ENCODE results near the gene NUMB. TPM values are rescaled to one million over a fixed set of nuclear protein-coding genes. Genes with fewer than 3 reads are reported as not detected.

NUMB gene
- total RNA-seq, 1 donor from 2014 or later, result 41.9 TPM

DNA sequence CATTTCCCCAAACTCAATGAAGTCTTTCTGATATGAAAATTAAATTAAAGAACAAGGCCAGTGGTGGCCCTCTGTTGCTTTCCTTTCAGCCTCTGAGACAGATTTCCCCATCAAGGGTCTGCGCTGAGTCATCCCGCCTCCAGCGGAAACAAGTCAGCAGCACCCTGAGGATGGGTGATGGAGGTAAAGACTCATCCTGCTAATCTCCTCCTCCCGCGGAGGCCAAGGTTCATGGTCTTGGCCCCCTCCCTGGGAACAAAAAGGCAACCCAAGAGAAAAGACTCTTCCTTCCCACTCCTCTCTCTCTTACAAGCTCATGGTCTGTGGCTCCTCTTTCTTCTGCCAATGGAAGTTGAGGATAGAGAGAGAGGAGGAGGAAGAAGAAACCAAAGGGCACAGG, 9.0 kb upstream of the NUMB start:
- intact Hi-C loops (cut with micrococcal nuclease), result no loop called here
- DNase-seq (no peak), ATAC-seq (no peak)

GRCh38 chr14:73466861-73467260, 8.5 kb upstream of the NUMB start:
- no peak for ATAC-seq
- intact Hi-C loops (cut with micrococcal nuclease), result no loop called here

GRCh38 chr14:73465823-73466532, 7.6 kb upstream of the NUMB start:
- DNase-seq, result no peak
- peak; percentile 7 for ATAC-seq
- intact Hi-C loops (cut with micrococcal nuclease), result no loop called here

More at GRCh38 chr14:73466861-73467260, 8.5 kb upstream of the NUMB start:
- no peak for DNase-seq

- intact Hi-C loops (cut with micrococcal nuclease), result no loop called here
- no peak for DNase-seq
- ATAC-seq, result peak; percentile 1
These were observed 5.1 kb upstream of the NUMB start for GRCh38 chr14:73463411-73463810.

GRCh38 chr14:73462815-73463214, 4.5 kb upstream of the NUMB start:
- intact Hi-C loops (cut with micrococcal nuclease), result no loop called here
- no peak for ATAC-seq
- DNase-seq, result no peak

DNA sequence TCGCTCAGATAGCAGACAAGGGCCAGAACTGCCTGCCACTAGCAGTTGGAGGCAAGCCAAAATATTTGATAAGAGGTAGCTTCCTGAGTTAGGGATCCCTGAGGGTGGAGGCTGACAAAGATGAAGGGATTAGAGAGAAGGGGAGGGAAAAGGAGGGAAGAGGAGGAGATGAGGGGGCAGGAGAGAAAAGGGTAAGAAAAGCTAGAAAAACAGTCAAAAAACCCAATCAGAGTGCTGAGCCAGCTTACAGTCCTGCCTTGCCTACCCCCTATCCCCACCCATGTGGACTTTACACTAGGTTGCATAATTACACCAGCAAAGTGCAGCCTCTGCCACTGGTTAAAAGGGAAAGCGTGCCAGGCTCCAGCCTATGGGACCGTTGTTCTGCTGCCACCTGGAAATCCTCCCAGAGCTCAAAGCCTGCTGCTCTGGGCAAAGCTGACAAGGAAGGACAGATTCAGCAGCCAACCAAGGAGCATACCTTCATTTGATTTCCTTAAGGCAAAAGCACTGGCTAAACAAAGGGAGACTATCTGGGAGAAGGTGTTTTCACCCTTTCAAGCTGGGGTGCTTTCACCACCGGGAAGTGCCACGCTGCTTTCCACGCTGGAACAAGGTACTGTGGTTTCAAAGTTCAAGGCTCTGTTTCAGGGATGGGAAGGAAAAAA, 3.8 kb upstream of the NUMB start:
- DNase-seq (peak; percentile 66), ATAC-seq (peak; percentile 38)
- intact Hi-C loops (cut with micrococcal nuclease), result no loop called here

- no peak for ATAC-seq
- intact Hi-C loops (cut with micrococcal nuclease), result no loop called here
- no peak for DNase-seq
These were observed 3.2 kb upstream of the NUMB start for GRCh38 chr14:73461478-73462047.

DNA sequence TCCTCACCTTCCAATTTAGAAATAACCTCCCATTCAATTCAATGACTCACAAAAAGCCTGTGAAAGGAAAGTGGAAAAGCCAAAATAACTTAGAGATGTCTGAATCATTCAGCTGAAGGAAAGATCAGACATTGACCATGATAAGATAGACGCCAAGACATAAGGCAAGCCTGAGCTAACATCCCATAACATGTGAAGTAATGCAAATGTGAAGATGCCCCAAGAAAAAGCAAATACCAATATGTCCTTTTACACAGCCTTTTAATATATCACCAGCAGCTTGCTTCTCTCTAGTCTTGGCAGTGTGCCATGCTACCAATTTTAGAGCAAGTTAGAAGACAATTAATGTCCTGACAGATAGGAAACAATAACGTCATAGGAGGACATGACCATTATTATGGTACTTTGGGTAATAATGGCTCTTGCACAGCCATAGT, 2.4 kb upstream of the NUMB start:
- DNase-seq, result no peak
- intact Hi-C loops (cut with micrococcal nuclease), result no loop called here
- ATAC-seq, result no peak

DNA sequence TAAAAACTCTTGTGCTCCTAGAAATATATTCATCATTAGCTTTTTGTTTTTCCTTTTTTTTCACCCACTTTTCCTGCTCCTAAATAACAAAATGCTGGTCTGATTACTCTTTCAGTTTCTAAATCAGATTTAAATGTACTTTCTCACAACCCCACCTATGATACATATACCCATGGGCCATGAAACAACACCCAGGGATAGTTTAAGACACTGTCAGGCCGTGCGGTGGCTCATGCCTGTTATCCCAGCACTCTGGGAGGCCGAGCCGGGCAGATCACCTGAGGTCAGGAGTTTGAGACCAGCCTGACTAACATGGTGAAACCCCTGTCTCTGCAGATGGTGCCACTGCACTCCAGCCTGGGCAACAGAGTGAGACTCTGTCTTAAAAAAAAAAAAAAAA, 1.6 kb upstream of the NUMB start:
- intact Hi-C loops (cut with micrococcal nuclease), result no loop called here
- DNase-seq (no peak), ATAC-seq (no peak)

DNA sequence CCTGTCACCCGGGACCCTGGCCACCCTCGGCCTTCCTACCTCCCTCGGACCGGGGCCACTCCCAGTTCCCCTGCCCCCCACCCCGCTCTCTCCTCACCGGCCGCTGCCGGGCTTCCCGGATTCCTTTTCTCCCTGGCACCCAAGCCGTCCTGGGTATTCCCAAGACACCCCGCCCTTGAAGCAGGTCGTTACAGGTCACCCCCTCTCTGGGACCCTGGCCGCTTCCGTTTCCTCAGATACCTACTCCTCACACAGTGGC, 493 bp downstream of the NUMB start:
- intact Hi-C loops (cut with micrococcal nuclease), result no loop called here
- no peak for DNase-seq
- peak; percentile 26 for ATAC-seq

DNA sequence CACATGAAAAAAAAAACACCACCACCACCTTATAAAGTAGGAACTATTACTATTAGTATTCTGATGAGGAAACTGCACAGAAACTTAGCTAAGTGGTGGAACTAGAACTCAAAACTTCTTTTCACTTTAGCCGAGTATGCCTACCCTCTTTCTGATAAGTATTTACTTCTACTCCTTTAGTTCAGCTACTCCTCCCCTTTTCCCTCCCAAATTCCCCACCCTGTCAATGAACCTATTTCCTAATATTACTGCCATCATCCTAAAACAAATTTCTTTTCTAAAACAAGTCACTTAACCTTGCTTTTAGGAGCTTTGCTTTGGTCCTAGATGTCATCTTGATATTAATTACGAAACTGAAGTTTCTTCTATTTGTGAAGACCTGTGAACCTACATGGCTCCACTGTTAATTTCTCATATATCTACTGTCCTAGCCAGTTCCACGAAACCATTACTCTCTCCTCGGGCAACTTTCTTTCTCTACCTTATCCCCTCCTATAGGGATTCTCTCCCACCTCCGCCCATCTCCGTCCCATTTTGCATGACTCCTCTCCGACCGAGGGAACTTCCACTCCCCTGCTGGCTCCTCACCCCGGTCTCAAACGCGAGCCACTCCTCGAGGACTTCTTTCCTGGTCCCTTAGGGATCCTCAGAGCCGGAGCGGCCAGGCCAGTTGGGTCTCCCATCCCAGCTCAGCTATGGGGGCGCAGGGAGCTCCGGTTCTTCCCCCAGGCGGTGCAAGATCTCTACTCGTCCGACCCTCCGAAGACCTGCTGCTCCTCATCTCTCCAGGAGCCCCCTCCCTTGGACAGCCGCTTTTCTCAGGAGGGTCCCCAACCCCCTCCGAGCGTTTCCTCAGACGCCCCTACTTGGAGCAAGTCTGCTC, 1.1 kb downstream of the NUMB start:
- peak; percentile 5 for ATAC-seq
- intact Hi-C loops (cut with micrococcal nuclease), result no loop called here

DNA sequence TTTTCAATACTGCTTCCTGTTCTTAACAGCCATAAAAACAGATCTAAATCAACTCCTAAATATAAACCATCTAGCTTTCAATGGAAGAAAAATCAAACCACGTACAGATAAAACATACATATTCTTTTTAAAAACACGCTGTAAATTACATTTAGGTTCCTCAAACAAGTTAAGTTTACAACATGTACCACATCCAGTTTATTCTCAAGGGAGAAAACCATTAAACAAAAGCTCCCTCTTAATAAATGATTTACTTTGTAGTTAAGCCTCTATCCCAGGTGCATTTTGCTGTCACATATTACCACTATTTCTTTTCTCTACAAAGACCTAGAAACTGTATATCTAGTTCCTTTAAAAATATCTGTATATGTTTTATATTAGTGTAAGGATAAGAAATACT, 3.1 kb downstream of the NUMB start:
- ATAC-seq, result no peak
- no peak for DNase-seq
- intact Hi-C loops (cut with micrococcal nuclease), result no loop called here

More for the DNA sequence above, 1.1 kb downstream of the NUMB start:
- DNase-seq, result peak; percentile 52

DNA sequence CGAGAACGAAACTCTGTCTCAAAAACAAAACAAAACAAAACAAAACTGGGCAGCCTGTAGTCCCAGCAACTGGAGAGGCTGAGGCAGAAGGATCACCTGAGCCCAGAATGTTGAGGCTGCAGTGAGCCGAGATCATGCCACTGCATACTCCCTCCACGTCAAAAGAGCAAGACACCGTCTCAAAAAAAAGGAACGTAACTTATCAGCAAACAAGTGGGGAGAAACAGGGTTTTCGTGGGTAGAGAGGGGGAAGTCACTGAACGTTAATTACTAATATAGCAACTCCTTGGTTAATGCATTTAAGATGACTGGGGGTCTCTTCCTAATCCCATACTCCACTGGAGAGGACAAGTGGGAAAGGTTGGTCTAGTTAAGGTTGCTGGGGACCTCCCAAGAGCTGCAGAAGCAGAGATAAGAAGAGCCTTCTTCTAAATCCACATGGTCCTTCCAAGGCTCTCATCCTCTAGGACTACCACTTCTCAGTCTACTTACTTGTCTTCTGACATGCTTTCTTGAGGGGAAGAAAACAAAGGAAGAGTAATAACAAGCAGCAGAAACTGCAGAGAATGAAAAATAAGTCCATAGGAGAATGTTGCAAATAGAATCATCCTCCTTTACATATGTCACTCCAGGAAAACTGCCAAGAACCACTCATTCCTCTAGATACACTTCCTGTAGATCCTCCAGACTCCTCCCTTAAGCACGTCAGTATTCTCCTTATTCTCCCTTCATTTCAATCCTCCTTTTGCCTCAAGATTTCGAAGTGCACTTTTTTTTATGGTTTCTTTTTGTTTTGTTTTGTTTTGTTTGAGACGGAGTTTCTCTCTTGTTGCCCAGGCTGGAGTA, 5.8 kb downstream of the NUMB start:
- no peak for DNase-seq
- no peak for ATAC-seq

DNA sequence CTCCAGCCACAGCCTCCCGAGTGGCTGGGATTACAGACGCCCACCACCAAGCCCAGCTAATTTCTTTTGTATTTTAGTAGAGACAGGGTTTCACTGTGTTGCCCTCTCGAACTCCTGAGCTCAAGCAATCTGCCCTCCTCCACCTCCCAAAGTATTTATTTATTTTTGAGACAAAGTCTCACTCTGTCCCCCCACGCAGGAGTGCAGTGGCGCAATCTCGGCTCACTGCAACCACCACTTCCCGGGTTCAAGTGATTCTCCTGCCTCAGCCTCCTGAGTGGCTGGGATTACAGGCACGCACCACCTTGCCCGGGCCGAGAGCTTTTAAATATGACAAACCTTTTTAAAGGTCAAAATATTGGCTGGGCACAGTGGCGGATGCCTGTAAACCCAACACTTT, 14.6 kb downstream of the NUMB start:
- DNase-seq (no peak), ATAC-seq (no peak)
- intact Hi-C loops (cut with micrococcal nuclease), result no loop called here

More for the DNA sequence above, 5.8 kb downstream of the NUMB start:
- intact Hi-C loops (cut with micrococcal nuclease), result no loop called here

DNA sequence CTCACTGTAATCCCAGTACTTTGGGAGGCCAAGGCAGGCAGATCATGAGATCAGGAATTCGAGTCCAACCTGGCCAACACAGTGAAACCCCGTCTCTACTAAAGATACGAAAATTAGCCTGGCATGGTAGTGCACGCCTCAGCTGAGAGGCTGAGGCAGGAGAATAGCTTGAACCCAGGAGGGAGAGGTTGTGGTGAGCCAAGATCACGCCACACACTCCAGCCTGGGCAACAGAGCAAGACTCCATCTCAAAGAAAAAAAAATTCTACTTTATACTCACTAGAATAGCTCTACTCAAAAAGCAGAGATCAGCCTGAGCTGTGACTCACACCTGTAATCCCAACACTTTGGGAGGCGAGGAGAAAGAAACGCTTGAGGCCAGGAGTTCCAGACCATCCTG, 17.1 kb downstream of the NUMB start:
- intact Hi-C loops (cut with micrococcal nuclease), result no loop called here
- ATAC-seq (no peak), DNase-seq (no peak)

DNA sequence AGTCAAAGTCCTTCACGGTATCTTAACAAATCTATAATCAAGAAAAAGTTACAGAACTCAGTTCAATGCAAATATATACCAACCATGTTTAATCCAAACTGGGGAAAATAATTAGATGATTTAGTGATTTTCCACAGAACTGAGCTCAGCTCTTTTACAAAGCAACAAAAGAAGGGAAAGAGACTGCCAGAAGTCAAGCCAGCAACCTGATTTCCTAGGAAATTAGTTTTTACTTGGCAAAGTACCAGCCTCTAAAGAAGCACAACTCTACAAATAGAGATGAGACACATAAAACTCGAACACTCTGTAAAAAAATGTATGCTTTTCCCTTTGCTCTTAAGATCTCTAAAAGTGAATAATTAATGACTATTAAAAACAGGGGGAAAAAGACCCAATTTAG, 19.4 kb downstream of the NUMB start:
- ATAC-seq (no peak), DNase-seq (no peak)
- intact Hi-C loops (cut with micrococcal nuclease), result no loop called here

GRCh38 chr14:73437206-73437605, 21.1 kb downstream of the NUMB start:
- ATAC-seq, result no peak
- DNase-seq, result no peak
- intact Hi-C loops (cut with micrococcal nuclease), result no loop called here

DNA sequence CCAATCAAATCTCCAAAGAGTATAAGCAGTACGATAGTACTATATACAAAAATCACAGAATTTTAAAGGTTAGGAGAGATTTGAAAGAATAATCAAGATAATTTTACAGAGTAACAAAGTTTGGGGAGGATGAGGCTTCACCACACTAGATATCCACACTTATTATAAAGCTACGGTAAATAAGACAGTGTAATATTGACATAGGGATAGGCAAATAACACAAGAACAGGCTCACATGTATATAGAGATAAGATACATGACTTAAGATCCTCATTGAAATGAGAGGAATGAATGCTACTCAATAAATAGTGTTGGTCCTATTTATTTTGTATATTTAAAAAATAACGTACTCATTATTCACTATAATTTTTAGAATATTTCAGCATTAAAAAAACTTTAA, 26.2 kb downstream of the NUMB start:
- no peak for DNase-seq
- intact Hi-C loops (cut with micrococcal nuclease), result no loop called here
- ATAC-seq, result no peak

DNA sequence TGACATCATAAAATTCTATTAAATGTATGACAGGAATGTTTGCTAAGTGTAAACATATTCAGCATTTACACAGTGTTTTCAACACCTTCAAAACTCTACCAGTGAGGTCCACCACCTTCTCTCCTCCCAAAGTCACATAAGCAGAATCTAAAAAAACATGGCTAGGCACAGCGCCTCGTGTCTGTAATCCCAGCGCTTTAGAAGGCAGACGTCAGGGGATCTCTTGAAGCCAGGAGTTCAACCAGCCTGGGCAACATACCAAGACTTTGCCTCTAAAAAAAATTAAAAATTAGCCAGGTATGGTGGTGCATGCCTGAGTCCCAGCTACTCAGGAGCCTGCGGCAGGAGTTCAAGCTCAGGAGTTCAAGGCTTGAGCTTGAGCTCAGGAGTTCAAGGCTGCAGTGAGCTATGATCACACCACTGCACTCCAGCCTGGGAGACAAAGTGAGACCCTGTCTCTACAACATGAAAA, 30.0 kb downstream of the NUMB start:
- intact Hi-C loops (cut with micrococcal nuclease), result no loop called here
- ATAC-seq (no peak), DNase-seq (no peak)
